Effector CD8-positive, alpha-beta T cell (primary cell): ENCODE results near the gene MEF2C.
"Not testable (repeated sequence)": the region's sequence is repeated elsewhere in the genome, so short reads cannot be mapped to it uniquely, and the experiment has no call there.

Experiments used
- DNase-seq: peaks from one replicate; lab custom pipeline; 2025; lab: John Stamatoyannopoulos, UW

The MEF2C gene

GRCh38 chr5:88862547-88863175 is 20.3 kb downstream of the MEF2C start:
- no peak for DNase-seq

DNA sequence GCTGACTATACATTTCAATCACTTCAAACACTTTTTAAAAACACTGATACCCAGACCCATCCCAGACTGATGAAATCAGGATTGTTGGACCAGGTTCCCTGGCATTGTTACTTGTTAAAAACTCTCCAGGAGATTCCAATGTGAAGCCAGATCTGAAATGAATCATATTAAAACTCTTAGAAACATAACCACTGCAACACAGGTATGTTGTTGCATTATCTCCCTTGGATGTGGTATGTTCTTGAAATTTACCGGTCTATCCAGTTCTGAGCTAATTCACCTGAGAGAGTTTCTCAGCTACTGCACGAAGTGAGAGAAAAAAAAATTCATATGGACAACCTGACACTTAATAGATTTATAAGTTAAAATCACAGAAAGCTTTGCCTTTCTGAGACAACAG is 21.8 kb downstream of the MEF2C start:
- no peak for DNase-seq

GRCh38 chr5:88860501-88860900 is 22.5 kb downstream of the MEF2C start:
- no peak for DNase-seq

DNA sequence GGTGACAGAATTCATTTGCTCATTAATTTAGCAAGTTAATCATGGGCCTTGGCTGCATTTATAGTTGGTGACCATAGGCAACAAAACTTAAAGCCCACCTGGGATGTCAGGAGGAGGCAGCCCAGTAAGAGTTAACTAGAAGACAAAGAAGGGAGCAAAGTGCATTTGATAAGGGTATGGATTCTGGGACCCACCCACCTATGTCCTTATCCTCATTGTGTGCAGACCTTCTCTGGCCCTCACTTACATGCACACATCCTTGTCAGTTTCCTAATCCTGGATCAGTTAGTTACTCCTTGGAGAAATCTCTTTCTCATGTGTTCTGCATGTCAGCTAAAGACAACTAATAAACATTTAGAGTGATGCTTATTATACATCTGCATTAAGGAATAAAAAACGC is 24.6 kb downstream of the MEF2C start:
- no peak for DNase-seq

GRCh38 chr5:88856381-88856780 is 26.6 kb downstream of the MEF2C start:
- DNase-seq: not testable (repeated sequence)

- no peak for DNase-seq
These were observed 28.2 kb downstream of the MEF2C start for GRCh38 chr5:88854769-88855168.

GRCh38 chr5:88847420-88847819 is 35.6 kb downstream of the MEF2C start:
- no peak for DNase-seq

- no peak for DNase-seq
These were observed 36.5 kb downstream of the MEF2C start for GRCh38 chr5:88846434-88846833.

DNA sequence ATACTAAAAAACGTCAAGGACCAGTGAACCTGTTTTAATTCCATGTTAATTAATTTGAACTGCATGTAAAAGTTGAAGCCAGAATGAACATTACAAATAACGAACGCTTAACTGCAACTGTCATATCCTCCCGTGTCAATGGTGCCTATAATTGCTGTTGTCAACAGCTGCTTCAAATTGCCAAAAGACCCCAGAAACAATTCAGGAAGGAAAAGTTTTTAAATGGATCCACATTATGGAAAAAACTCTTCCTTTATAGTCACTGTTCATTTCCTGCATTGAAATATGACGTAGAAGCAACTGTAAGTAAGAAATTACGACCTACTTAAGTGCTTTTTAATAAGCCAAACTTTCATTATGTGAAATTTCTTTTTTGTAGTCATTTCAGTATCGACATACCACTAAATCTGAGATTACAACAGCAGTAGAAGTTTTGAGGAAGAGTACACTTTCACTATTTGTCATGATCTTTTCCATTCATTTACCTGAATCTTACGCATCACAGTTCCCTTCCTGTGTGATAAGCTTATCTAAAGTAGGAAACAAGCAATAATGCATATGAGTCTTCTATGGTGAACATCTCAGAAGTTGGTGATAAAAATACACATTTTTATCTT is 37.8 kb downstream of the MEF2C start:
- DNase-seq: no peak

DNA sequence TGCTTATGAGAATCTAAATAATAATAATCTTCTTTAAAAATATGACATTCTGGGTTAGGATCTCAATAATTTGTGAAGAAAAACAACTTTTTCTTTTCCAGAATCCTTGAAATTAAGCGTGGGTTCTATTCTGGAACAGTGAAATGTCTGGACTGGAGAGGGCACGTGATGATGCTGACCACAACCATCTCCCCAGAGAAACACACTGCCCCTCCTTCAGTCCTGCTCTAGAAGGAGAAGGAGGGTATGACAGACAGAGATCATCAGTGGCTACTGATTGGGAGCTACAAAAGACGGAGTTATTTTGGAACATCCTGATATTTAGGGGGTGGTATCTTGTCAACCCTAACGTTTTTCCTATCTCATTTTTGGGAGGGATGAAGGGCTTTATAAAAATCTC is 40.2 kb downstream of the MEF2C start:
- no peak for DNase-seq

DNA sequence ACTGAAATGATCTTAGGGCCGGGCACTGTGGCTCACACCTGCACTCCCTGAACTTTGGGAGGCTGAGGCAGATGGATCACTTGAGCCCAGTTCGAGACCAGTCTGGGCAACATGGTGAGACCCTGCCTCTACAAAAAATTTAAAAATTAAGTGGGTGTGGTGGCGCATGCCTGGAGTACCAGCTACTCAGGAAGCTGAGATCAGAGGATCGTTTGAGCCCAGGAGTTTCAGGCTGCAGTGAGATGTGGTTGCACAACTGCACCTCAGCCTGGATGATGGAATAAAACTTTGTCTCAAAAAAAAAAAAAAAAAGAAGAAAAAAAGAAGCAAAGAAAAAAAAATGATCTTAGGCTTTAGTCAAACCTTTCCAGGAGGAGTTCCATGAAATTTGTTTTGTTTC is 41.8 kb downstream of the MEF2C start:
- DNase-seq: no peak

DNA sequence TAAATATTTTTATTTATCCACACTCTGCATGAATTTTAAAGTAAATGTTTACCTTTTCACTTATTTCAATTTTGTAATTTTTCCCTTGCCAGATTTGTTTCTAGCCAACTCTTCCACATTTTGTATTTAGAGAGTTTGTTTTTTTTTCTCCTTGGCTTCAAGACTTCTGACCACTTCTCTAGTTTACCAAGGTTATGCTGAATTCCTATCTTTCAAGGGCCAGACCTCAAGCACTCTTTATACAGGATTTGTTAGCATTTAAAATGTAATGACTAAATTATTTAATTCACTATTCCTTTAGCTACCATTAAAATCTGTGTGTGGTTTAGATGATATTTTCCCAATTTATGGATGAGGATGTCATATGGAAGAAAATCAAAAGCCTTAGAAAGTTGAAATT is 42.5 kb downstream of the MEF2C start:
- no peak for DNase-seq

GRCh38 chr5:88839238-88839637 is 43.7 kb downstream of the MEF2C start:
- DNase-seq: no peak

DNA sequence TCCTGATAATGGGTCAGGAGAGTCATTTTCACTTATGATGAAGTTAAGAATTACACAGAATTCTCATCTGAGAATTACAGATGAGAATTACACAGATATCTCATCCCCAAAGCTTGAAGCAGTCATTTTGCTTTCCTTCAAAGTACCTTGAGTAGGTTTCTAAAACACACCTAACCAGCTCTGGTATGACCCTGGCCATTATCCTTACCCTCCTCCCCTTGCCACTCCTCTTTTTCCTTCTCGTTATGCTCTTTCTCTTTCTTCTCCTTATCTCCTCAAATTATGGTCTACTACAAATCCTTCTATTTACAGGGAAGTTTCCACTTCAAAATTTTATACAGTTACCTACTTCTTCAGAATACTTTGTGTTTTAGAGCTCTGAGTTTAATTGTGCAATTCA is 44.5 kb downstream of the MEF2C start:
- DNase-seq: no peak

DNA sequence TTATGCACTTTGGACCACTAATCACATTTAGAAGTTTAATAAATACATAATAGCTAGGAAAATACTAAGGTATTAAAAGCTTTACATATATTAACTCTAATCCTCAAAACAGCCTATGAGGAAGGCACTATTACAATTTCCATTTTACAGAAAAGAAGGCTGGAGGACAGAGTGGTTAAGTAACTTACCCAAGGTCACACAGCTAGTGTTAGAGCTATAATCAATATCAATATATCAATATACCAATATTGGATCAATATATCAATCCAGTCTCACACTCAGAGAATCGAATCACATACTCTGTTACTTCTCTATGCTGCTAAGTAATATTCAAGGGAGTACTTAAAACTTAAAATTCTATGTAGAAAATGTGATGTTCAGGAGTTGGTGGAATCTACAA is 45.2 kb downstream of the MEF2C start:
- DNase-seq: no peak

DNA sequence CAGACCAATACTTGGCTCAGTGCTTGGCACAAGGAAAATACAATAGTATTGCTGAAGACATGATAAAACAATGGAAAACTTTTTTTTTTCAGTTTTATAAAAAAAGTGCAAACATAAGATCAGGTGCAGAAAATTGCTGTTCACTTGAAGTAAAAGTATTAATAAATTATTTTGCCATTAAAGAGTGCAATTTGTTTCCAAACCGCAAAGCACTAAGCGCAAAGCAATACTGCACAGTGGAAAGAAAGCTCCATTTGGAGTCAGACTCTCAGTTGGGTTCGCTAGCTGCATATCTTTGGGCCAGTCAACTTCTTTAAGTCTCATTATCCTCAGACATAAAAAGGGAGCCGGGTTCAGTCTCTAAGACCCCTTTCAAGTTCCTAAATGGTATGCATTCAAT is 45.8 kb downstream of the MEF2C start:
- DNase-seq: no peak

DNA sequence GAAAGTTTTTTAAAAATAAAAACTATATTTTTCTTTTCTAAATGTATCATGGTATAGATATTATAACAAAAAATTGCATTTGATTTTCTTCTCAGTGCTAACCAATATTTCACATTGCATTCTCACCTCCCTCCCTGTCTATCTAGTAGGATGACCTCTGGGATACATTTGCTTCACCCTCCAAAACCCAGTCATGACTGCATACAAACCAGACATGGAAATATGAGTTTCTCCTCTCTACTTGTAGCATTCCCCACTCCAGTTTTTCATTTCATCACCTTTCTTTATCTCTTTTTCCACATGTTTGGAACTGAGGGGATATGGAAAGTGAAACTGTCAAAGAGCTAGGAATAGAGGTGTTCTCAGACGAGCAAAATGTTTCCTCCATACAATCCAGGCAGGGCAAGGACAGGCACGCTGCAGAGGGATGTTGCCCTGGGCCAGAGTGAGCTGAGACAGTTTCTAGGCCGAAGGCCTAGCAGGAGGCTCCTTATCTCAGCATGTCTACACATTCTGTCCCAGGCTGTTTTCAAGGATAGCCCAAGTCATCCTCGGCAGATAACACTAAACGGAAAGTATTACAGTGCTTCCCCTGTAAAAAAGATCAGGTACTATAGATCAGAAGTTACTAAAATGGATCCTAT is 46.7 kb downstream of the MEF2C start:
- no peak for DNase-seq

DNA sequence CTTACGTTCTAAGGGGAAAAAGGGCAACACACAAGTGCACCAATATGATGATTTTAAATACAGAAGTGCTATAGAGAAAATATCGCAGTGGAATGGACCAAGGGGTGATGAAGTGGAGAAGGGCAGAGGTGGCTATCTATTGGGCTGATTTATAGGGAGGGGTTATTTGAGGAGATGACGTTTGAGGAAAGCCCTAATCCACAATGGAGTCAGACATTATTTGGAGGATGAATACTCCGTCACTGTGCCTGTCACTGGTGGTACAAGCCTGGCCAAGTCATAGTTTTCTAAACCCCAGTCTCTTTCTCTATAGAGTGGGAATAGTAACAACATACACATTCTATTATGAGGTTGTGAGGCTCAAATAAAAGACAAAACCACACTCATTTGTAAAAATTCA is 48.5 kb downstream of the MEF2C start:
- DNase-seq: no peak

DNA sequence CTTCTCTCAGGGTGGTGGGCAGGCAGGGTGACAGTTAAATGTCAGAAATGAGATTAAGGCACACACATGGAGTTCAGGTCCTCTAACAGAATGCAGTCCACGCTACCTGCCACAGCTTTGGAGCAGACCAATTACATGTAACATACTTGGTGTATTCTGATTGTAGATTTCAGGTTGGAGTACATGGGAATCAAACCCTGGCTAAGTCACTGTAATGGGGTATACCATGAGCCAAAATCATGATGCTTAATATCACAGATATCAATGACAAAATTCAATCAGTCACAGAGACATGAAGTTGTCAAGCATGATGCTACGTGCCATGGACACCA is 48.9 kb downstream of the MEF2C start:
- DNase-seq: no peak

DNA sequence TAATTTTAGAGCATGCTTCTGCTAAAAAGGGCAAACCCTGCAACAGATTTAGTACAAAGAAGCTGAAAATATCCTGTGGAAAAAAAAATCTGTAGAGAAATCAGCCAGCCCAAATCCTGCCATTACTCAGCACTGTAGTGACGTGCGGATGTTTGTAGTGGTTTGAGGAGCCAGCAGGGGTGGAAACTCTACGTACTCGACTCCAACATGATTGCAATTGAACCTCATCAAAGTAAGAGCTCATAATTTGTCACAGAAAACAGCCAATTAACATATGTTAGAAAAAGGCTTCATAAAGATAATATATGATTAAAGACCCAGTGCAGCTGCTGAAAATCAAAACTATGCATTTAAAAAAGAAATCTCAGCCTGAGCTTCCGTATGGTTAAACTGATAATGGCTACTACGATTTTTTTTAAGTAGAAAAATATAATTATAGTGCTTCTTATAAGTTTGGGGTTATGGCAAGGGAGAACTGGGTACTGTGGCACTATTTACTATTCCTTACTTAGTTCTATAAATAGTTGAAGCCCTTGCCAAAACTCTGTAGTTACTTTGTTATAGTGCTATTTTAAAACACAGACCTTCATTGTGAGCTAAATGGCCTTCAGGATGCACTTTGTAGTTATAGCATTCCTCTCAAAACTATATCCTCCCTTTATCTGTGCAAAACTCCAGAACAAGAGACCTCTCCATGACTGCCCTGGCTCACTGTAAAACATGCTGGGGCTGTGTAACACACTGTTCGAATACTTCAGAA is 49.4 kb downstream of the MEF2C start:
- no peak for DNase-seq

DNA sequence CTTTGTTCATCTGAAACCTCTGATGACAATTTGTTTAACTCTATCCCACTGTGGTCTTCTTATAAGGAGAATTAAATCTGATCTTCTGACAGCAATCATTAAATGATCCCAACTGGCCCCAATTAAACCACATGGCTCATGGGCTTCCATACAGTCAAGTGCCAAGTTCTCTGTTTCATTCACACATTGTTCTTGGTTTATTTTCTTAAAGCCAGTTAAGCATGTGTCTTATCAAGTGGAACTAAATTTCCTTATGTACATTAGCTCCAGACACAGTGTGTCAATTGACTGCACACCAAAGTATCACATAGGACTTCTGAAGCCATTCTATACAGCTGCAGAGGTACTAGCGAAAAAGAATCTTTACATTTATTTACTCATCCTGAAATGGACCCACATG is 51.2 kb downstream of the MEF2C start:
- DNase-seq: no peak

GRCh38 chr5:88830567-88830966 is 52.4 kb downstream of the MEF2C start:
- DNase-seq: no peak

GRCh38 chr5:88829775-88830174 is 53.2 kb downstream of the MEF2C start:
- no peak for DNase-seq
